Gastroesophageal sphincter (tissue), 4 donors: ENCODE results near the gene EPS8L2. TPM values are rescaled to one million over a fixed set of nuclear protein-coding genes. Genes with fewer than 3 reads are reported as not detected.

Experiments used
- ATAC-seq: fragments of 150-250 bp; one replicate; pipeline ENCODE4 v1.9.1; 2016; ENCODE audit warnings: mild to moderate bottlenecking, moderate library complexity
- H3K27ac ChIP-seq, 4 donors: fragments of 200-600 bp; sonication (generic) in 3 of 4; 1 replicate in 3 of 4; 2 replicates in 1 of 4; pipeline ENCODE4 v1.5.1; 2016 to 2019
- H3K27me3 ChIP-seq: fragments of 200-600 bp; sonication (generic); one replicate; pipeline ENCODE4 v1.5.1; 2019
- H3K36me3 ChIP-seq, 2 donors: fragments of 200-600 bp; sonication (generic); one replicate each; pipeline ENCODE4 v1.5.1; 2019; ENCODE audit warnings: control low read depth in 1 of 2
- H3K4me1 ChIP-seq, 3 donors: fragments of 200-600 bp; sonication (generic); 1 replicate in 2 of 3; 2 replicates in 1 of 3; pipeline ENCODE4 v1.5.1; 2016 to 2019; ENCODE audit warnings: control low read depth in 2 of 3
- H3K4me3 ChIP-seq, 2 donors: fragments of 200-600 bp; sonication (generic); one replicate each; pipeline ENCODE4 v1.5.1; 2019; ENCODE audit warnings: mild to moderate bottlenecking in 1 of 2, moderate library complexity in 1 of 2
- H3K9me3 ChIP-seq, 3 donors: fragments of 200-600 bp; sonication (generic); one replicate each; pipeline ENCODE4 v1.5.1; 2017 to 2019; ENCODE audit warnings: control low read depth in 2 of 3
- EP300 ChIP-seq: sonication (generic); formaldehyde crosslinking; IDR thresholded peaks from one replicate; pipeline ENCODE4 v1.6.1; 2017; ENCODE audit warnings: antibody characterized with exemption, mild to moderate bottlenecking
- POLR2A ChIP-seq, 2 donors: fragments of 450-650 bp; IDR thresholded peaks; one replicate each; pipeline ENCODE4 v1.6.1; 2017; ENCODE audit warnings: antibody characterized with exemption in 2 of 2, mild to moderate bottlenecking in 2 of 2, moderate library complexity in 1 of 2
- POLR2AphosphoS5 ChIP-seq: sonication (generic); formaldehyde crosslinking; IDR thresholded peaks from one replicate; pipeline ENCODE4 v1.6.1; 2017; ENCODE audit warnings: antibody characterized with exemption
- WGBS, 2 donors: methylation state at CpG; one replicate each; pipeline ENCODE4 v1.1.5; 2018; ENCODE audit warnings: low coverage in 1 of 2; 5-methylcytosine and 5-hydroxymethylcytosine counted together
- total RNA-seq, 4 donors: library from RNA; depleted of rRNA; stranded (reverse); fragments of >200 nt; gene quantifications; one replicate each; pipeline ENCODE4 v1.1.0, GENCODE V29; 2016
- TF ChIP-seq, protein P1 (sequence below), 4 experiments: fragments of 200-600 bp in 2 of 4; fragments of 450-650 bp in 2 of 4; sonication (generic) in 1 of 4; IDR thresholded peaks; one replicate each; pipeline ENCODE4 v1.5.1; 2017 to 2019; ENCODE audit warnings: antibody characterized with exemption in 4 of 4, mild to moderate bottlenecking in 2 of 4, moderate library complexity in 2 of 4

EPS8L2 gene
- total RNA-seq, 4 donors from 2014 or later, result 9.7 to 33.9 (median 24.0) TPM

- no peaks in the 10 kb centered on the region for H3K27me3 ChIP-seq
- H3K4me1 ChIP-seq, result peaks cover 0 to 22% (median 13%) of the 10 kb centered on the region in 3 donors
- 71 to 83% methylated on average over 4 to 7 of the region's 27 CpGs for WGBS, 2 donors
- TF ChIP-seq POLR2AphosphoS5, result no peak
- TF ChIP-seq, protein P1, sequence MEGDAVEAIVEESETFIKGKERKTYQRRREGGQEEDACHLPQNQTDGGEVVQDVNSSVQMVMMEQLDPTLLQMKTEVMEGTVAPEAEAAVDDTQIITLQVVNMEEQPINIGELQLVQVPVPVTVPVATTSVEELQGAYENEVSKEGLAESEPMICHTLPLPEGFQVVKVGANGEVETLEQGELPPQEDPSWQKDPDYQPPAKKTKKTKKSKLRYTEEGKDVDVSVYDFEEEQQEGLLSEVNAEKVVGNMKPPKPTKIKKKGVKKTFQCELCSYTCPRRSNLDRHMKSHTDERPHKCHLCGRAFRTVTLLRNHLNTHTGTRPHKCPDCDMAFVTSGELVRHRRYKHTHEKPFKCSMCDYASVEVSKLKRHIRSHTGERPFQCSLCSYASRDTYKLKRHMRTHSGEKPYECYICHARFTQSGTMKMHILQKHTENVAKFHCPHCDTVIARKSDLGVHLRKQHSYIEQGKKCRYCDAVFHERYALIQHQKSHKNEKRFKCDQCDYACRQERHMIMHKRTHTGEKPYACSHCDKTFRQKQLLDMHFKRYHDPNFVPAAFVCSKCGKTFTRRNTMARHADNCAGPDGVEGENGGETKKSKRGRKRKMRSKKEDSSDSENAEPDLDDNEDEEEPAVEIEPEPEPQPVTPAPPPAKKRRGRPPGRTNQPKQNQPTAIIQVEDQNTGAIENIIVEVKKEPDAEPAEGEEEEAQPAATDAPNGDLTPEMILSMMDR (IDR thresholded peaks at IDR 0.05), result no peak
- TF ChIP-seq POLR2A (IDR thresholded peaks at IDR 0.05), result no peak
- TF ChIP-seq EP300, result no peak
- no peak overlapping the region for H3K4me3 ChIP-seq
- H3K9me3 ChIP-seq, result no peaks in the 10 kb centered on the region
- peaks cover 0 to 52% of the 10 kb centered on the region in 2 donors for H3K36me3 ChIP-seq
- H3K27ac ChIP-seq, result no peak overlapping the region
- no peak for ATAC-seq
Measured at GRCh38 chr11:690738-691633, 15.0 kb upstream of the EPS8L2 start.

DNA sequence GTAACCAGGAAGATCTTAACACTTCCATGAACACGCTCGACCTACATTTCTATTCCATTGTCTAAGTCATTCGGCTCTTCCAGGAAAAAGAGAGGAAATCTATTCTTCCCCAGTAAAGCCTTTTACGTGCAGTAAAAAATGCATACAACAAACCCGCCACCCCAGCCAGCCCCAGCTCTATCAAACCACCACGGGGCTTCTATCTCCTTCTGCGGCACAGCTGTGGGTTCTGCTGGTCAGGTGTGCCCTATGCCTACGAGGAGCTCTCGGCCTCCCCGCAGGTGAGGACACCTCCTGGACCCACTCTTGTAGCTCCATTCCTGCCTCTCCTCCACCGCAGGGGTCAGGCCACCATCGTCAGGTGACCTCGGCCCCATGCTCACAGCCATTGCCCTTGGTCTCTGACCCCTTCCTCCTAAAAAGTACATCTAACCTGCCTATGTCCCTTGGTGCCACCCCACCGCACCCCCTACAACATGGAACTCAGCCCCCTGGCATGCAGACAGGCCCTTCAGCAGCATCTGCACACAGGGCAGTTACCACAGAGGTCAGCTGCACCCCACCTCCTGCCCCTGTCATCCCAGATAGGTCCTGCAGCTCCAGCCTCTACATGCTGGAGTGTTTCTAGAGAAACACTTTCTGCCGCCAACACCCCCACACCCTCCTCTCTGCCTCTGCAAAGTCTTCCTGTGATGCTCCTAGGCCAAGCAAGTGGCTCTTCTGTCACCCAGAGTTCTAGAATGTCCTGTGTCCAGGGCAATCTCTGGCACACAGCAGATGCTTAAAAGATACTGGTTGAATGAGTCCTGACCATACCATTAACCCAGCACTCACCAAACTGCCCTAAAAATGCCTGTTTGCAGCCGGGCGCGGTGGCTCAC is 14.1 kb upstream of the EPS8L2 start:
- no peaks in the 10 kb centered on the region for H3K27me3 ChIP-seq
- H3K4me1 ChIP-seq, result peaks cover 0 to 32% (median 20%) of the 10 kb centered on the region in 3 donors
- H3K4me3 ChIP-seq, result no peak overlapping the region
- WGBS, 2 donors, result 86 to 92% methylated on average over 12 to 13 of the region's 18 CpGs
- no peak for TF ChIP-seq POLR2AphosphoS5
- TF ChIP-seq, protein P1 (IDR thresholded peaks at IDR 0.05), result no peak
- TF ChIP-seq POLR2A (IDR thresholded peaks at IDR 0.05), result no peak
- no peak for TF ChIP-seq EP300
- no peak for ATAC-seq
- H3K27ac ChIP-seq, result no peak overlapping the region
- peaks cover 0 to 42% of the 10 kb centered on the region in 2 donors for H3K36me3 ChIP-seq
- no peaks in the 10 kb centered on the region for H3K9me3 ChIP-seq

DNA sequence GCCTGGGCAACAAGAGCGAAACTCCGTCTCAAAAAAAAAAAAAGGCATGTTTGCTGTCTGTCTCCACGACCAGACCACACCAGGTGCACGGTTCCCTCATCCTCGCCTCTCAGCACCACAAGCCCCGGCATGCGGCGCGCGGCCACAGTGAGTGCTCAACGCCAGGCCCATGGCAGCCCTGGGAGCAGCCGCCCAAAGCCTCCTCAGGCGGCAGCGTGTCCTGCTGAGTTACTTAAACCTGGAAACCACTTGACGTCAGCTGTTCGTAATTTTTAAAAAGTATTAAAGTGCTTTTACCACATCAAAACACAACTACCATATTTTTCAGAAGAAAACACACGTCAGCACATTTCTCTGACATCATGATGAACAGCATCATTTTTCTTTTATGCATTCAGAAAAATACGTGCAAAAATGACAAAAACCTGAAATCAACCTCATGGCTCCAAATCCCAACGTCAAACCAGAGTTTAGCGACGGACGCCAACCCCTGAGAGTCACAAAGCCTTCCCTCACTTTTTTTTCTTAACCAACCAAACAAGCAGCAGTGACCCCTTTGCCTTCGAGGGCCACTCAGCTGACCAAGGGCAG is 13.1 kb upstream of the EPS8L2 start:
- no peaks in the 10 kb centered on the region for H3K9me3 ChIP-seq
- WGBS, 2 donors, result 50 to 79% methylated on average over 7 to 19 of the region's 23 CpGs
- TF ChIP-seq EP300 (no peak), POLR2AphosphoS5 (no peak), POLR2A (IDR thresholded peaks at IDR 0.05) (no peak)
- TF ChIP-seq, protein P1 (IDR thresholded peaks at IDR 0.05), result no peak
- H3K4me1 ChIP-seq, result peaks cover 0 to 42% (median 27%) of the 10 kb centered on the region in 3 donors
- peak overlapping the region in 1 of 2 donors; percentile 94 for H3K4me3 ChIP-seq
- peak overlapping the region in 3 of 4 donors; percentile 98 to 99 (median 99) for H3K27ac ChIP-seq
- no peak for ATAC-seq
- no peaks in the 10 kb centered on the region for H3K27me3 ChIP-seq
- peaks cover 0 to 33% of the 10 kb centered on the region in 2 donors for H3K36me3 ChIP-seq

- Histone ChIP-seq H3K4me1 (peaks cover 0 to 47% (median 32%) of the 10 kb centered on the region in 3 donors), H3K27ac (peak overlapping the region in 3 of 4 donors; percentile 98 to 99 (median 99)), H3K9me3 (no peaks in the 10 kb centered on the region), H3K27me3 (no peaks in the 10 kb centered on the region), H3K4me3 (peak overlapping the region in 1 of 2 donors; percentile 94), H3K36me3 (peaks cover 0 to 28% of the 10 kb centered on the region in 2 donors)
- TF ChIP-seq EP300, result no peak
- TF ChIP-seq POLR2A (IDR thresholded peaks at IDR 0.05), result no peak
- TF ChIP-seq, protein P1 (IDR thresholded peaks at IDR 0.05), result no peak
- TF ChIP-seq POLR2AphosphoS5, result no peak
- no peak for ATAC-seq
- 39 to 40% methylated on average over 7 to 10 of the region's 13 CpGs for WGBS, 2 donors
Measured at GRCh38 chr11:693415-693831, 12.6 kb upstream of the EPS8L2 start.
